Heart left ventricle (tissue), 11 donors: Measurements from ENCODE around the gene ZNF594. TPM values are rescaled to one million over a fixed set of nuclear protein-coding genes. Genes with fewer than 3 reads are reported as not detected.

Source experiments
- polyA plus RNA-seq, 2 donors: library from polyadenylated mRNA; stranded (reverse); fragments of 200-250 nt; gene quantifications; one replicate each; pipeline ENCODE4 v1.2.3, GENCODE V29; 2013
- total RNA-seq, 9 donors: library from RNA; depleted of rRNA in 2 of 9; stranded (reverse); fragments of >200 nt in 2 of 9; fragmentation: NEBNext Ultra II Directional in 3 of 9; extraction: Animal tissue kit (Norgen Biotek cat#: 25700) in 3 of 9; gene quantifications; one replicate each; pipeline versions ENCODE4 v1.1.0 to v1.2.4, GENCODE V29; 2016 to 2023
- donor health status: ischemic (EF 13 %, LVEDD 7.1; RV severe dilation, severe dysfunction).
- donor health status: healthy with polysubstance abuse.
- donor health status: DM: no; HTN: yes; CAD: no.
- donor health status: DM: no; HTN: no; CAD: no.
- donor health status: ischemic (EF 25% LVEDD 5.7; RV mildly dilated, moderate dysfunction).
- donor health status: healthy.
- donor health status: DM: yes; HTN: yes; CAD: no.
- donor health status: PGD.
- donor health status: nonischemic (EF 23%, LVEDD 6.1; RV moderate dilation, normal function).

Gene ZNF594
- total and polyA plus RNA-seq, 11 donors: 3.2 to 9.3 (median 5.8) TPM

Other genes starting within 250 kb of the ZNF594 start
- 100 to 1,000 TPM; 145 to 608 (median 234) TPM for gene PFN1, start 243.3 kb downstream of the ZNF594 start, total RNA-seq
- 100 to 1,000 TPM; 177 to 982 TPM for gene PFN1, start 243.3 kb downstream of the ZNF594 start, polyA plus RNA-seq
- gene ENO3, start 240.7 kb downstream of the ZNF594 start, total RNA-seq: 1,000 to 10,000 TPM in 2 of 9 donors, 100 to 1,000 TPM in 7; 383 to 1,354 (median 668) TPM
- gene ENO3, start 240.7 kb downstream of the ZNF594 start, polyA plus RNA-seq: 1,000 to 10,000 TPM in 1 of 2 donors, 100 to 1,000 TPM in 1; 253 to 1,459 TPM
- gene SPAG7, start 224.1 kb downstream of the ZNF594 start, total RNA-seq: 100 to 1,000 TPM in 6 of 9 donors, 10 to 100 TPM in 3; 88.7 to 149 (median 125) TPM
- 100 to 1,000 TPM; 118 to 192 TPM for gene SPAG7, start 224.1 kb downstream of the ZNF594 start, polyA plus RNA-seq
- 100 to 1,000 TPM in 1 of 9 donors, 10 to 100 TPM in 8; 25.2 to 108 (median 32.4) TPM for gene CAMTA2, start 204.2 kb downstream of the ZNF594 start, total RNA-seq
- 10 to 100 TPM; 41.7 to 59.4 TPM for gene CAMTA2, start 204.2 kb downstream of the ZNF594 start, polyA plus RNA-seq
- 1 to 10 TPM in 8 of 9 donors, under 1 TPM in 1; 0.75 to 4.0 (median 2.7) TPM for gene INCA1, start 194.3 kb downstream of the ZNF594 start, total RNA-seq
- 1 to 10 TPM in 1 of 2 donors, under 1 TPM in 1; 0.64 to 5.1 TPM for gene INCA1, start 194.3 kb downstream of the ZNF594 start, polyA plus RNA-seq
- 100 to 1,000 TPM; 335 to 868 (median 539) TPM for gene KIF1C, start 193.9 kb downstream of the ZNF594 start, total RNA-seq
- 100 to 1,000 TPM; 210 to 384 TPM for gene KIF1C, start 193.9 kb downstream of the ZNF594 start, polyA plus RNA-seq
- under 1 TPM in 1 of 9 donors, not detected in 8; 0.12 TPM for gene SLC52A1, start 156.4 kb downstream of the ZNF594 start, total RNA-seq
- not detected for gene SLC52A1, start 156.4 kb downstream of the ZNF594 start, polyA plus RNA-seq
- gene ZFP3, start 113.4 kb downstream of the ZNF594 start, total RNA-seq: 10 to 100 TPM in 5 of 9 donors, 1 to 10 TPM in 4; 4.6 to 14.5 (median 11.1) TPM
- 1 to 10 TPM; 4.0 to 4.9 TPM for gene ZFP3, start 113.4 kb downstream of the ZNF594 start, polyA plus RNA-seq
- 1 to 10 TPM; 2.2 to 6.5 (median 4.4) TPM for gene ZNF232, start 80.0 kb downstream of the ZNF594 start, total RNA-seq
- 1 to 10 TPM; 3.0 to 5.8 TPM for gene ZNF232, start 80.0 kb downstream of the ZNF594 start, polyA plus RNA-seq
- gene USP6, start 75.8 kb downstream of the ZNF594 start, total RNA-seq: 1 to 10 TPM in 1 of 9 donors, under 1 TPM in 6, not detected in 2; 0.05 to 1.6 (median 0.08) TPM
- gene USP6, start 75.8 kb downstream of the ZNF594 start, polyA plus RNA-seq: under 1 TPM; 0.01 to 0.04 TPM
- 10 to 100 TPM in 1 of 9 donors, 1 to 10 TPM in 2, under 1 TPM in 6; 0.25 to 17.2 (median 0.72) TPM for gene SCIMP, start 43.0 kb upstream of the ZNF594 start, total RNA-seq
- gene SCIMP, start 43.0 kb upstream of the ZNF594 start, polyA plus RNA-seq: under 1 TPM; 0.11 to 0.98 TPM
- gene RABEP1, start 90.4 kb upstream of the ZNF594 start, total RNA-seq: 10 to 100 TPM; 42.6 to 70.4 (median 54.1) TPM
- 10 to 100 TPM; 23.5 to 34.8 TPM for gene RABEP1, start 90.4 kb upstream of the ZNF594 start, polyA plus RNA-seq
- 10 to 100 TPM; 27.5 to 51.8 (median 35.9) TPM for gene NUP88, start 227.8 kb upstream of the ZNF594 start, total RNA-seq
- gene NUP88, start 227.8 kb upstream of the ZNF594 start, polyA plus RNA-seq: 10 to 100 TPM; 58.0 to 69.6 TPM
- 10 to 100 TPM; 23.5 to 46.2 (median 29.0) TPM for gene RPAIN, start 228.3 kb upstream of the ZNF594 start, total RNA-seq
- gene RPAIN, start 228.3 kb upstream of the ZNF594 start, polyA plus RNA-seq: 10 to 100 TPM; 40.4 to 41.7 TPM
- gene C1QBP, start 247.3 kb upstream of the ZNF594 start, total RNA-seq: 100 to 1,000 TPM; 108 to 159 (median 121) TPM
- gene C1QBP, start 247.3 kb upstream of the ZNF594 start, polyA plus RNA-seq: 100 to 1,000 TPM; 150 to 173 TPM